CD14-positive monocyte (primary cell): ENCODE results near the gene CREBBP. TPM values are rescaled to one million over a fixed set of nuclear protein-coding genes. Genes with fewer than 3 reads are reported as not detected.

Source experiments
- DNase-seq, 3 donors: peaks; one replicate each; pipeline ENCODE4 v3.0.0-alpha.2; 2011 to 2022
- H2AFZ ChIP-seq: 2 replicates; pipeline ENCODE4 v1.6.0; 2012; ENCODE audit warnings: mild to moderate bottlenecking, low read depth, low read length, inconsistent platforms; ENCODE audit not compliant: insufficient read depth, poor library complexity, severe bottlenecking
- H3K27ac ChIP-seq, 2 donors: 1 replicate in 1 of 2; 2 replicates in 1 of 2; pipeline ENCODE4 v1.5.1; 2012 to 2013; ENCODE audit warnings: low read length in 2 of 2, control low read depth in 1 of 2, inconsistent platforms in 1 of 2, low read depth in 1 of 2, mild to moderate bottlenecking in 1 of 2
- H3K27me3 ChIP-seq, 2 donors: one replicate each; pipeline versions ENCODE4 v1.6.0 to v1.6.1; 2011 to 2013; ENCODE audit warnings: low read length in 2 of 2; ENCODE audit not compliant: control insufficient read depth in 2 of 2, insufficient read depth in 2 of 2
- H3K36me3 ChIP-seq, 2 donors: replicated peaks in 1 of 2; 1 replicate in 1 of 2; 2 replicates in 1 of 2; pipeline versions ENCODE4 v1.5.1 to v1.6.1; 2012 to 2013; ENCODE audit warnings: low read length in 2 of 2, control low read depth in 1 of 2, inconsistent platforms in 1 of 2, mild to moderate bottlenecking in 1 of 2; ENCODE audit not compliant: insufficient read depth in 2 of 2, control insufficient read depth in 1 of 2
- H3K4me1 ChIP-seq, 2 donors: 1 replicate in 1 of 2; 2 replicates in 1 of 2; pipeline versions ENCODE4 v1.5.1 to v1.6.1; 2012 to 2013; ENCODE audit warnings: low read length in 2 of 2, control low read depth in 1 of 2, inconsistent platforms in 1 of 2, mild to moderate bottlenecking in 1 of 2, moderate library complexity in 1 of 2; ENCODE audit not compliant: insufficient read depth in 2 of 2, control insufficient read depth in 1 of 2
- H3K4me2 ChIP-seq: replicated peaks from 2 replicates; pipeline ENCODE3; 2012; ENCODE audit warnings: low read length, moderate library complexity, mild to moderate bottlenecking; ENCODE audit not compliant: poor library complexity, severe bottlenecking; ENCODE audit errors: extremely low read depth
- H3K4me3 ChIP-seq, 3 experiments: fragments of 200-600 bp in 1 of 3; sonication (generic) in 1 of 3; replicated peaks in 1 of 3; 1 replicate in 2 of 3; 2 replicates in 1 of 3; pipeline ENCODE4 v1.5.1; 2011 to 2013; ENCODE audit warnings: low read length in 3 of 3, mild to moderate bottlenecking in 3 of 3, control low read depth in 2 of 3, low read depth in 2 of 3, inconsistent platforms in 1 of 3, moderate library complexity in 1 of 3
- H3K79me2 ChIP-seq: 2 replicates; pipeline ENCODE4 v1.6.0; 2012; ENCODE audit warnings: mild to moderate bottlenecking, control low read depth, inconsistent platforms, low read length, moderate library complexity; ENCODE audit not compliant: insufficient read depth
- H3K9ac ChIP-seq: 2 replicates; pipeline ENCODE4 v1.6.0; 2017; ENCODE audit warnings: low read length, mild to moderate bottlenecking; ENCODE audit not compliant: insufficient read depth, poor library complexity, severe bottlenecking
- H3K9me3 ChIP-seq, 2 donors: replicated peaks in 1 of 2; 1 replicate in 1 of 2; 2 replicates in 1 of 2; pipeline versions ENCODE4 v1.5.1 to v1.6.1; 2012 to 2013; ENCODE audit warnings: low read length in 2 of 2, control low read depth in 1 of 2; ENCODE audit not compliant: control insufficient read depth in 1 of 2, insufficient read depth in 1 of 2
- H4K20me1 ChIP-seq: 2 replicates; pipeline ENCODE4 v1.6.0; 2012; ENCODE audit warnings: mild to moderate bottlenecking, low read length, control low read depth, moderate library complexity; ENCODE audit not compliant: insufficient read depth
- H3K27ac Mint-ChIP-seq, 7 donors: one replicate each; pipeline ENCODE4 v1.8.0; 2020; ENCODE audit warnings: mild to moderate bottlenecking in 7 of 7, mixed read lengths in 7 of 7, moderate library complexity in 6 of 7, inconsistent platforms in 2 of 7
- H3K27me3 Mint-ChIP-seq, 3 donors: one replicate each; pipeline ENCODE4 v1.8.0; 2021 to 2022; ENCODE audit warnings: low read depth in 3 of 3, mild to moderate bottlenecking in 3 of 3, mixed read lengths in 3 of 3, moderate library complexity in 3 of 3, inconsistent platforms in 1 of 3
- H3K36me3 Mint-ChIP-seq, 2 donors: one replicate each; pipeline ENCODE4 v1.8.0; 2020; ENCODE audit warnings: mixed read lengths in 2 of 2, inconsistent platforms in 1 of 2, mild to moderate bottlenecking in 1 of 2
- H3K4me1 Mint-ChIP-seq: one replicate; pipeline ENCODE4 v1.8.0; 2020; ENCODE audit warnings: mild to moderate bottlenecking, mixed read lengths
- H3K4me3 Mint-ChIP-seq, 2 donors: one replicate each; pipeline ENCODE4 v1.8.0; 2020; ENCODE audit warnings: mild to moderate bottlenecking in 2 of 2, mixed read lengths in 2 of 2, moderate library complexity in 1 of 2
- H3K9me3 Mint-ChIP-seq, 7 donors: one replicate each; pipeline ENCODE4 v1.8.0; 2020 to 2022; ENCODE audit warnings: mixed read lengths in 7 of 7, mild to moderate bottlenecking in 6 of 7, moderate library complexity in 6 of 7, inconsistent platforms in 2 of 7
- WGBS: methylation state at CpG from one replicate; pipeline ENCODE4 v1.1.5; 2013; ENCODE audit warnings: missing lambda C conversion rate; ENCODE audit not compliant: insufficient coverage; 5-methylcytosine and 5-hydroxymethylcytosine counted together
- intact Hi-C, 2 donors: fragments of 100-400 bp; cut with micrococcal nuclease; formaldehyde crosslinking; loops; one replicate each; pipeline versions ENCODE4 v1.15.0 to v1.15.1; 2023
- polyA plus RNA-seq, 3 donors: library from polyadenylated mRNA; depleted of rRNA in 1 of 3; unstranded in 2 of 3; stranded (reverse) in 1 of 3; fragments of 300-500 nt in 2 of 3; fragments of >200 nt in 1 of 3; fragmentation: Illumina TruSeq in 2 of 3; gene quantifications; 1 replicate in 2 of 3; 2 replicates in 1 of 3; pipeline ENCODE4 v1.2.3, GENCODE V29; 2012 to 2021
- TF ChIP-seq, protein P1 (sequence below): fragments of 200-600 bp; IDR thresholded peaks from one replicate; pipeline ENCODE4 v1.8.0; 2022; ENCODE audit warnings: antibody characterized with exemption, mild to moderate bottlenecking

CREBBP gene
- polyA plus RNA-seq, 3 donors: 2.1 to 26.9 (median 6.2) TPM

GRCh38 chr16:3690980-3691720 lies 189.4 kb downstream of the CREBBP start:
- Histone ChIP-seq H3K9me3 (no peaks in the 10 kb centered on the region), H3K4me2 (no peak overlapping the region), H3K36me3 (peaks cover 4 to 30% of the 10 kb centered on the region in 2 donors), H3K27me3 (no peaks in the 10 kb centered on the region), H3K4me3 (no peak overlapping the region), H3K27ac (no peak overlapping the region), H3K9ac (no peak overlapping the region), H3K79me2 (no peaks in the 10 kb centered on the region), H2AFZ (peak overlapping the region; percentile 71), H3K4me1 (peaks cover 6 to 7% of the 10 kb centered on the region in 2 donors), H4K20me1 (no peaks in the 10 kb centered on the region)
- H3K4me1 Mint-ChIP-seq: peaks cover 13% of the 10 kb centered on the region
- H3K27me3 Mint-ChIP-seq: peaks cover 2 to 4% (median 4%) of the 10 kb centered on the region in 3 donors
- WGBS: 62% methylated on average over 12 of the region's 19 CpGs
- H3K4me3 Mint-ChIP-seq: peak overlapping the region in 1 of 2 donors; percentile 76
- H3K9me3 Mint-ChIP-seq: no peaks in the 10 kb centered on the region
- DNase-seq: no peak
- peaks cover 34 to 45% of the 10 kb centered on the region in 2 donors for H3K36me3 Mint-ChIP-seq
- TF ChIP-seq, protein P1, sequence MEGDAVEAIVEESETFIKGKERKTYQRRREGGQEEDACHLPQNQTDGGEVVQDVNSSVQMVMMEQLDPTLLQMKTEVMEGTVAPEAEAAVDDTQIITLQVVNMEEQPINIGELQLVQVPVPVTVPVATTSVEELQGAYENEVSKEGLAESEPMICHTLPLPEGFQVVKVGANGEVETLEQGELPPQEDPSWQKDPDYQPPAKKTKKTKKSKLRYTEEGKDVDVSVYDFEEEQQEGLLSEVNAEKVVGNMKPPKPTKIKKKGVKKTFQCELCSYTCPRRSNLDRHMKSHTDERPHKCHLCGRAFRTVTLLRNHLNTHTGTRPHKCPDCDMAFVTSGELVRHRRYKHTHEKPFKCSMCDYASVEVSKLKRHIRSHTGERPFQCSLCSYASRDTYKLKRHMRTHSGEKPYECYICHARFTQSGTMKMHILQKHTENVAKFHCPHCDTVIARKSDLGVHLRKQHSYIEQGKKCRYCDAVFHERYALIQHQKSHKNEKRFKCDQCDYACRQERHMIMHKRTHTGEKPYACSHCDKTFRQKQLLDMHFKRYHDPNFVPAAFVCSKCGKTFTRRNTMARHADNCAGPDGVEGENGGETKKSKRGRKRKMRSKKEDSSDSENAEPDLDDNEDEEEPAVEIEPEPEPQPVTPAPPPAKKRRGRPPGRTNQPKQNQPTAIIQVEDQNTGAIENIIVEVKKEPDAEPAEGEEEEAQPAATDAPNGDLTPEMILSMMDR: peak; percentile 6
- intact Hi-C loops: loop anchor here in 1 of 2 donors (10.0 kb wide), 1 partner anchor 184 kb away; no protein-coding TSS in a partner anchor
- H3K27ac Mint-ChIP-seq: peak overlapping the region in 1 of 7 donors; percentile 26

GRCh38 chr16:3690470-3690928 lies 190.0 kb downstream of the CREBBP start:
- TF ChIP-seq, protein P1: peak; percentile 94
- peak overlapping the region in 3 of 7 donors; percentile 26 to 58 (median 35) for H3K27ac Mint-ChIP-seq
- Histone ChIP-seq H3K27ac (no peak overlapping the region), H3K4me1 (peaks cover 6 to 7% of the 10 kb centered on the region in 2 donors), H3K36me3 (peaks cover 10 to 36% of the 10 kb centered on the region in 2 donors), H3K79me2 (no peaks in the 10 kb centered on the region), H3K27me3 (no peaks in the 10 kb centered on the region), H3K9me3 (no peaks in the 10 kb centered on the region), H4K20me1 (no peaks in the 10 kb centered on the region), H3K4me2 (peak overlapping the region; percentile 37), H3K4me3 (no peak overlapping the region), H3K9ac (no peak overlapping the region), H2AFZ (peak overlapping the region; percentile 71)
- WGBS: 41% methylated on average over 17 of the region's 18 CpGs
- peak overlapping the region; percentile 50 to 76 for H3K4me3 Mint-ChIP-seq
- DNase-seq: peak; percentile 66 to 82 (median 75)
- peaks cover 12% of the 10 kb centered on the region for H3K4me1 Mint-ChIP-seq
- H3K36me3 Mint-ChIP-seq: peaks cover 38 to 50% of the 10 kb centered on the region in 2 donors
- H3K27me3 Mint-ChIP-seq: peaks cover 2 to 4% (median 3%) of the 10 kb centered on the region in 3 donors
- intact Hi-C loops: loop anchor here in 1 of 2 donors (10.0 kb wide), 1 partner anchor 184 kb away; no protein-coding TSS in a partner anchor
- no peaks in the 10 kb centered on the region for H3K9me3 Mint-ChIP-seq
